GM23338 (cell line): ENCODE data around the gene TMEM39A. TPM values are rescaled to one million over a fixed set of nuclear protein-coding genes. Genes with fewer than 3 reads are reported as not detected.

ENCODE experiments used
- ATAC-seq: fragments of 200-7000 bp; cut with Tn5 transposase; 3 replicates; pipeline ENCODE4 v1.9.1; 2020
- DNase-seq: peaks from one replicate; pipeline ENCODE4 v3.0.0-alpha.2; 2015; ENCODE audit warnings: low spot score
- H2AFZ ChIP-seq: fragments of 200-600 bp; sonication (generic); 2 replicates; pipeline ENCODE4 v1.8.0; 2016; ENCODE audit warnings: antibody characterized with exemption, mild to moderate bottlenecking, moderate library complexity
- H3F3A ChIP-seq: fragments of 200-600 bp; sonication (generic); replicated peaks from 2 replicates; pipeline ENCODE4 v1.8.0; 2017; ENCODE audit warnings: antibody characterized with exemption, mixed run types, low read depth
- H3K27ac ChIP-seq: fragments of 200-600 bp; sonication (generic); 2 replicates; pipeline ENCODE4 v1.6.1; 2016; ENCODE audit warnings: low read depth
- H3K27me3 ChIP-seq: fragments of 200-600 bp; sonication (generic); 2 replicates; pipeline ENCODE4 v1.8.0; 2016; ENCODE audit warnings: mild to moderate bottlenecking, mixed run types, moderate library complexity; ENCODE audit not compliant: insufficient read depth
- H3K36me3 ChIP-seq: fragments of 200-600 bp; sonication (generic); 2 replicates; pipeline ENCODE4 v1.8.0; 2016; ENCODE audit warnings: mild to moderate bottlenecking; ENCODE audit not compliant: insufficient read depth
- H3K4me1 ChIP-seq: fragments of 200-600 bp; sonication (generic); 2 replicates; pipeline ENCODE4 v1.8.0; 2016; ENCODE audit warnings: mild to moderate bottlenecking, moderate library complexity; ENCODE audit not compliant: insufficient read depth
- H3K4me2 ChIP-seq: fragments of 200-600 bp; sonication (generic); 2 replicates; pipeline ENCODE4 v1.7.1; 2017; ENCODE audit warnings: mixed run types
- H3K4me3 ChIP-seq: fragments of 200-600 bp; sonication (generic); 2 replicates; pipeline ENCODE4 v1.6.1; 2016; ENCODE audit warnings: mixed run types
- H3K79me2 ChIP-seq: fragments of 200-600 bp; sonication (generic); replicated peaks from 2 replicates; pipeline ENCODE4 v1.8.0; 2017; ENCODE audit warnings: mild to moderate bottlenecking; ENCODE audit not compliant: insufficient read depth
- H3K9me2 ChIP-seq: fragments of 200-600 bp; sonication (generic); 2 replicates; pipeline ENCODE4 v1.8.0; 2017; ENCODE audit not compliant: insufficient read depth
- H4K20me1 ChIP-seq: fragments of 200-600 bp; sonication (generic); replicated peaks from 2 replicates; pipeline ENCODE4 v1.8.0; 2017; ENCODE audit warnings: mild to moderate bottlenecking; ENCODE audit not compliant: insufficient read depth
- H3K27ac Mint-ChIP-seq: 2 replicates; pipeline ENCODE4 v1.8.0; 2020; ENCODE audit warnings: inconsistent platforms, mild to moderate bottlenecking, moderate library complexity, mixed read lengths
- H3K27me3 Mint-ChIP-seq: 3 replicates; pipeline ENCODE4 v1.8.0; 2022; ENCODE audit warnings: low read depth, mild to moderate bottlenecking, moderate library complexity, mixed read lengths, inconsistent platforms; ENCODE audit not compliant: insufficient read depth, poor library complexity
- H3K36me3 Mint-ChIP-seq: 3 replicates; pipeline ENCODE4 v1.8.0; 2021; ENCODE audit warnings: low read depth, mild to moderate bottlenecking, inconsistent platforms, moderate library complexity, mixed read lengths
- H3K4me1 Mint-ChIP-seq: 3 replicates; pipeline ENCODE4 v1.8.0; 2020; ENCODE audit warnings: mild to moderate bottlenecking, inconsistent platforms, mixed read lengths
- H3K4me3 Mint-ChIP-seq: 3 replicates; pipeline ENCODE4 v1.8.0; 2021; ENCODE audit warnings: moderate library complexity, mild to moderate bottlenecking, inconsistent platforms, mixed read lengths
- H3K9me3 Mint-ChIP-seq: 3 replicates; pipeline ENCODE4 v1.8.0; 2020; ENCODE audit warnings: moderate library complexity, mild to moderate bottlenecking, inconsistent platforms, mixed read lengths
- CREB1 ChIP-seq: fragments of 250-450 bp; sonication (Bioruptor Pico); IDR thresholded peaks from 2 replicates; pipeline ENCODE4 v1.5.0; 2020; ENCODE audit warnings: low read depth, mild to moderate bottlenecking, moderate library complexity
- EZH2 ChIP-seq: fragments of 200-600 bp; sonication (generic); IDR thresholded peaks from one replicate; pipeline ENCODE4 v1.8.0; 2017; ENCODE audit warnings: antibody characterized with exemption, mild to moderate bottlenecking, low read depth; ENCODE audit not compliant: unreplicated experiment
- EZH2phosphoT487 ChIP-seq: fragments of 200-600 bp; sonication (generic); IDR thresholded peaks from one replicate; pipeline ENCODE4 v1.8.1; 2018; ENCODE audit warnings: antibody characterized with exemption; ENCODE audit not compliant: unreplicated experiment
- JUNB ChIP-seq: IDR thresholded peaks from one replicate; pipeline ENCODE4 v1.6.1; 2016; ENCODE audit warnings: antibody characterized with exemption; ENCODE audit not compliant: unreplicated experiment
- NANOG ChIP-seq: IDR thresholded peaks from 2 replicates; pipeline ENCODE4 v1.6.1; 2016; ENCODE audit warnings: antibody characterized with exemption, borderline replicate concordance
- POLR2AphosphoS5 ChIP-seq: IDR thresholded peaks from 2 replicates; pipeline ENCODE4 v1.6.1; 2016; ENCODE audit warnings: antibody characterized with exemption, low read depth
- polyA plus RNA-seq: library from polyadenylated mRNA; unstranded; fragments of >200 nt; fragmentation: Nextera tagmentation; extraction: Ambion mirVana; gene quantifications from 2 replicates; pipeline ENCODE4 v1.2.1, GENCODE V29; 2016
- total RNA-seq: library from RNA; depleted of rRNA; stranded (reverse); fragments of >200 nt; shearing (Covaris generic); gene quantifications from 2 replicates; pipeline ENCODE4 v1.2.3, GENCODE V29; 2014
- TF ChIP-seq, protein P1 (sequence below): IDR thresholded peaks from one replicate; pipeline ENCODE4 v1.6.1; 2018; ENCODE audit warnings: antibody characterized with exemption; ENCODE audit not compliant: unreplicated experiment
- TF ChIP-seq, protein P2 (sequence below), 2 experiments: fragments of 200-600 bp in 1 of 2; sonication (generic) in 1 of 2; conservative IDR thresholded peaks; 2 replicates each; pipeline versions ENCODE4 v1.5.1 to v1.6.1; 2016 to 2017; ENCODE audit warnings: antibody characterized with exemption in 2 of 2, low read depth in 2 of 2, mild to moderate bottlenecking in 2 of 2, moderate library complexity in 1 of 2
- TF ChIP-seq, protein P3 (sequence below): fragments of 250-450 bp; sonication (Bioruptor Pico); IDR thresholded peaks from 2 replicates; pipeline ENCODE4 v1.5.0; 2020; ENCODE audit warnings: mild to moderate bottlenecking, moderate library complexity

The TMEM39A gene
- total and polyA plus RNA-seq, 2 experiments from 2014 or later = 12.9 to 51.6 TPM

DNA sequence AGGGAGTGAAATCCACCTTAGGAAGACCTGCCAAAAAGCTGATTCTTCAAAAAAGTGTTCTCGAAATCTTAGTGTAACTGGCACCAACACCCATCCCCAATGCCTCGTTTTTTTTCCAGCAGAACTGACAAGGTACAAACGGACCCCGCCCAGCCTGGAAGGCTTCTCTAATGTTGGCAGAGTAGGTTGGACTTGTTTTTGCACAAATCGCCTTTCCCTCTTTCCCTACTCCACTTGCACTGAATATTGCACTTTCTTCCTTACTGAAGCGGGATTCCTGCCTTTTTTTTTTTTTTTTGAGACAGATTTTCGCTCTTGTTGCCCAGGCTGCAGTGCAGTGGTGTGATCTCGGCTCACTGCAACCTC, 34.4 kb upstream of the TMEM39A start (continued):
- TF ChIP-seq, protein P1, sequence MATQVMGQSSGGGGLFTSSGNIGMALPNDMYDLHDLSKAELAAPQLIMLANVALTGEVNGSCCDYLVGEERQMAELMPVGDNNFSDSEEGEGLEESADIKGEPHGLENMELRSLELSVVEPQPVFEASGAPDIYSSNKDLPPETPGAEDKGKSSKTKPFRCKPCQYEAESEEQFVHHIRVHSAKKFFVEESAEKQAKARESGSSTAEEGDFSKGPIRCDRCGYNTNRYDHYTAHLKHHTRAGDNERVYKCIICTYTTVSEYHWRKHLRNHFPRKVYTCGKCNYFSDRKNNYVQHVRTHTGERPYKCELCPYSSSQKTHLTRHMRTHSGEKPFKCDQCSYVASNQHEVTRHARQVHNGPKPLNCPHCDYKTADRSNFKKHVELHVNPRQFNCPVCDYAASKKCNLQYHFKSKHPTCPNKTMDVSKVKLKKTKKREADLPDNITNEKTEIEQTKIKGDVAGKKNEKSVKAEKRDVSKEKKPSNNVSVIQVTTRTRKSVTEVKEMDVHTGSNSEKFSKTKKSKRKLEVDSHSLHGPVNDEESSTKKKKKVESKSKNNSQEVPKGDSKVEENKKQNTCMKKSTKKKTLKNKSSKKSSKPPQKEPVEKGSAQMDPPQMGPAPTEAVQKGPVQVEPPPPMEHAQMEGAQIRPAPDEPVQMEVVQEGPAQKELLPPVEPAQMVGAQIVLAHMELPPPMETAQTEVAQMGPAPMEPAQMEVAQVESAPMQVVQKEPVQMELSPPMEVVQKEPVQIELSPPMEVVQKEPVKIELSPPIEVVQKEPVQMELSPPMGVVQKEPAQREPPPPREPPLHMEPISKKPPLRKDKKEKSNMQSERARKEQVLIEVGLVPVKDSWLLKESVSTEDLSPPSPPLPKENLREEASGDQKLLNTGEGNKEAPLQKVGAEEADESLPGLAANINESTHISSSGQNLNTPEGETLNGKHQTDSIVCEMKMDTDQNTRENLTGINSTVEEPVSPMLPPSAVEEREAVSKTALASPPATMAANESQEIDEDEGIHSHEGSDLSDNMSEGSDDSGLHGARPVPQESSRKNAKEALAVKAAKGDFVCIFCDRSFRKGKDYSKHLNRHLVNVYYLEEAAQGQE = no peak
- TF ChIP-seq EZH2 = no peak
- no peak for TF ChIP-seq JUNB
- TF ChIP-seq EZH2phosphoT487 = no peak
- TF ChIP-seq CREB1 = no peak
- no peak for TF ChIP-seq NANOG
- no peak for TF ChIP-seq POLR2AphosphoS5

DNA sequence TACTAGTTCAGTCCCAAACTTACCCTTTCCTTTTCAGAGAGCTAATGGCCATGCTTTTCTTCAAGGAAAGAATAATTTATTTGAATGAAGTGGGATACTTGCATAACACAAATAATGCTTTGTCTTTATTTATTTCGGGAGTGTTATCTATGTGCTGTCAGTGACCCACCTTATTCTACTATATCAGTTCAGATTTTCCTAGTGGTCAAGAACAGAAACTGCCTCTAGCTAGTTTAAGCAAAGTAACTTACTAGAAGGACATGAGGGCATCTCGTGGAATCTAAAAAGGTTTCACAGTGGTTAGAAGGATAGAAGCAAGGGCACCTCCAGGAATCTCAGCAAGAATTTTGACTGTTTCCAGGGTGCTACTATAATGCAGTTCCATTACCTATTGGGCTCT, 31.2 kb upstream of the TMEM39A start:
- H3K36me3 ChIP-seq = peaks cover 10% of the 10 kb centered on the region
- Mint-ChIP-seq H3K4me1 (peaks cover 3% of the 10 kb centered on the region), H3K36me3 (peaks cover 14% of the 10 kb centered on the region), H3K27ac (no peak overlapping the region), H3K4me3 (no peak overlapping the region), H3K9me3 (no peaks in the 10 kb centered on the region; the same call in 2 of the 3 replicates), H3K27me3 (no peaks in the 10 kb centered on the region)
- TF ChIP-seq, protein P2, sequence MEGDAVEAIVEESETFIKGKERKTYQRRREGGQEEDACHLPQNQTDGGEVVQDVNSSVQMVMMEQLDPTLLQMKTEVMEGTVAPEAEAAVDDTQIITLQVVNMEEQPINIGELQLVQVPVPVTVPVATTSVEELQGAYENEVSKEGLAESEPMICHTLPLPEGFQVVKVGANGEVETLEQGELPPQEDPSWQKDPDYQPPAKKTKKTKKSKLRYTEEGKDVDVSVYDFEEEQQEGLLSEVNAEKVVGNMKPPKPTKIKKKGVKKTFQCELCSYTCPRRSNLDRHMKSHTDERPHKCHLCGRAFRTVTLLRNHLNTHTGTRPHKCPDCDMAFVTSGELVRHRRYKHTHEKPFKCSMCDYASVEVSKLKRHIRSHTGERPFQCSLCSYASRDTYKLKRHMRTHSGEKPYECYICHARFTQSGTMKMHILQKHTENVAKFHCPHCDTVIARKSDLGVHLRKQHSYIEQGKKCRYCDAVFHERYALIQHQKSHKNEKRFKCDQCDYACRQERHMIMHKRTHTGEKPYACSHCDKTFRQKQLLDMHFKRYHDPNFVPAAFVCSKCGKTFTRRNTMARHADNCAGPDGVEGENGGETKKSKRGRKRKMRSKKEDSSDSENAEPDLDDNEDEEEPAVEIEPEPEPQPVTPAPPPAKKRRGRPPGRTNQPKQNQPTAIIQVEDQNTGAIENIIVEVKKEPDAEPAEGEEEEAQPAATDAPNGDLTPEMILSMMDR (conservative IDR thresholded peaks at IDR 0.05; ENCODE audit: low read depth in 2 of 2) = peak in 1 of 2 experiments; percentile 49; a peak in 2 of 4 replicates
- TF ChIP-seq, protein P3, sequence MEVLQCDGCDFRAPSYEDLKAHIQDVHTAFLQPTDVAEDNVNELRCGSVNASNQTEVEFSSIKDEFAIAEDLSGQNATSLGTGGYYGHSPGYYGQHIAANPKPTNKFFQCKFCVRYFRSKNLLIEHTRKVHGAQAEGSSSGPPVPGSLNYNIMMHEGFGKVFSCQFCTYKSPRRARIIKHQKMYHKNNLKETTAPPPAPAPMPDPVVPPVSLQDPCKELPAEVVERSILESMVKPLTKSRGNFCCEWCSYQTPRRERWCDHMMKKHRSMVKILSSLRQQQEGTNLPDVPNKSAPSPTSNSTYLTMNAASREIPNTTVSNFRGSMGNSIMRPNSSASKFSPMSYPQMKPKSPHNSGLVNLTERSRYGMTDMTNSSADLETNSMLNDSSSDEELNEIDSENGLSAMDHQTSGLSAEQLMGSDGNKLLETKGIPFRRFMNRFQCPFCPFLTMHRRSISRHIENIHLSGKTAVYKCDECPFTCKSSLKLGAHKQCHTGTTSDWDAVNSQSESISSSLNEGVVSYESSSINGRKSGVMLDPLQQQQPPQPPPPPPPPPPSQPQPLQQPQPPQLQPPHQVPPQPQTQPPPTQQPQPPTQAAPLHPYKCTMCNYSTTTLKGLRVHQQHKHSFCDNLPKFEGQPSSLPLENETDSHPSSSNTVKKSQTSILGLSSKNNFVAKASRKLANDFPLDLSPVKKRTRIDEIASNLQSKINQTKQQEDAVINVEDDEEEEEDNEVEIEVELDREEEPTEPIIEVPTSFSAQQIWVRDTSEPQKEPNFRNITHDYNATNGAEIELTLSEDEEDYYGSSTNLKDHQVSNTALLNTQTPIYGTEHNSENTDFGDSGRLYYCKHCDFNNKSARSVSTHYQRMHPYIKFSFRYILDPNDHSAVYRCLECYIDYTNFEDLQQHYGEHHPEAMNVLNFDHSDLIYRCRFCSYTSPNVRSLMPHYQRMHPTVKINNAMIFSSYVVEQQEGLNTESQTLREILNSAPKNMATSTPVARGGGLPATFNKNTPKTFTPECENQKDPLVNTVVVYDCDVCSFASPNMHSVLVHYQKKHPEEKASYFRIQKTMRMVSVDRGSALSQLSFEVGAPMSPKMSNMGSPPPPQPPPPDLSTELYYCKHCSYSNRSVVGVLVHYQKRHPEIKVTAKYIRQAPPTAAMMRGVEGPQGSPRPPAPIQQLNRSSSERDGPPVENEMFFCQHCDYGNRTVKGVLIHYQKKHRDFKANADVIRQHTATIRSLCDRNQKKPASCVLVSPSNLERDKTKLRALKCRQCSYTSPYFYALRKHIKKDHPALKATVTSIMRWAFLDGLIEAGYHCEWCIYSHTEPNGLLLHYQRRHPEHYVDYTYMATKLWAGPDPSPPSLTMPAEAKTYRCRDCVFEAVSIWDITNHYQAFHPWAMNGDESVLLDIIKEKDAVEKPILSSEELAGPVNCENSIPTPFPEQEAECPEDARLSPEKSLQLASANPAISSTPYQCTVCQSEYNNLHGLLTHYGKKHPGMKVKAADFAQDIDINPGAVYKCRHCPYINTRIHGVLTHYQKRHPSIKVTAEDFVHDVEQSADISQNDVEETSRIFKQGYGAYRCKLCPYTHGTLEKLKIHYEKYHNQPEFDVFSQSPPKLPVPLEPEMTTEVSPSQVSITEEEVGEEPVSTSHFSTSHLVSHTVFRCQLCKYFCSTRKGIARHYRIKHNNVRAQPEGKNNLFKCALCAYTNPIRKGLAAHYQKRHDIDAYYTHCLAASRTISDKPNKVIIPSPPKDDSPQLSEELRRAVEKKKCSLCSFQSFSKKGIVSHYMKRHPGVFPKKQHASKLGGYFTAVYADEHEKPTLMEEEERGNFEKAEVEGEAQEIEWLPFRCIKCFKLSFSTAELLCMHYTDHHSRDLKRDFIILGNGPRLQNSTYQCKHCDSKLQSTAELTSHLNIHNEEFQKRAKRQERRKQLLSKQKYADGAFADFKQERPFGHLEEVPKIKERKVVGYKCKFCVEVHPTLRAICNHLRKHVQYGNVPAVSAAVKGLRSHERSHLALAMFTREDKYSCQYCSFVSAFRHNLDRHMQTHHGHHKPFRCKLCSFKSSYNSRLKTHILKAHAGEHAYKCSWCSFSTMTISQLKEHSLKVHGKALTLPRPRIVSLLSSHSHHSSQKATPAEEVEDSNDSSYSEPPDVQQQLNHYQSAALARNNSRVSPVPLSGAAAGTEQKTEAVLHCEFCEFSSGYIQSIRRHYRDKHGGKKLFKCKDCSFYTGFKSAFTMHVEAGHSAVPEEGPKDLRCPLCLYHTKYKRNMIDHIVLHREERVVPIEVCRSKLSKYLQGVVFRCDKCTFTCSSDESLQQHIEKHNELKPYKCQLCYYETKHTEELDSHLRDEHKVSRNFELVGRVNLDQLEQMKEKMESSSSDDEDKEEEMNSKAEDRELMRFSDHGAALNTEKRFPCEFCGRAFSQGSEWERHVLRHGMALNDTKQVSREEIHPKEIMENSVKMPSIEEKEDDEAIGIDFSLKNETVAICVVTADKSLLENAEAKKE (CRISPR knock-in tag) = no peak
- TF ChIP-seq EZH2phosphoT487 = no peak
- no peak overlapping the region for H3K27ac ChIP-seq
- peaks cover 10% of the 10 kb centered on the region for H3K79me2 ChIP-seq
- DNase-seq = peak; percentile 46
- ATAC-seq = no peak
- H3K4me1 ChIP-seq = peaks cover 6% of the 10 kb centered on the region
- H3K9me2 ChIP-seq = no peaks in the 10 kb centered on the region
- H2AFZ ChIP-seq = no peak overlapping the region
- no peak overlapping the region for H3K4me2 ChIP-seq
- H3F3A ChIP-seq = 0 out of 2 replicates have a peak, but pooled peaks cover 5% of the 10 kb centered on the region
- 0 out of 2 replicates have a peak, but pooled peaks cover 3% of the 10 kb centered on the region for H4K20me1 ChIP-seq
- H3K4me3 ChIP-seq = no peak overlapping the region
- no peaks in the 10 kb centered on the region for H3K27me3 ChIP-seq
